HepG2 (cell line): ENCODE data around the gene HPS1. TPM values are rescaled to one million over a fixed set of nuclear protein-coding genes. Genes with fewer than 3 reads are reported as not detected.

Experiments
- FOXP1 ChIP-seq, 2 experiments: fragments of 450-650 bp in 1 of 2; IDR thresholded peaks; 2 replicates each; pipeline ENCODE4 v1.6.1; 2017 to 2018; ENCODE audit warnings: antibody characterized with exemption in 1 of 2
- SALL1 ChIP-seq: sonication (generic); formaldehyde crosslinking; IDR thresholded peaks from 2 replicates; pipeline ENCODE4 v1.8.0; 2022; ENCODE audit warnings: mild to moderate bottlenecking, missing genetic modification reagents
- ZNF235 ChIP-seq: sonication (generic); formaldehyde crosslinking; IDR thresholded peaks from 2 replicates; pipeline ENCODE4 v1.8.1; 2023; ENCODE audit warnings: mild to moderate bottlenecking, missing genetic modification reagents, borderline replicate concordance
- ZNF550 ChIP-seq: sonication (generic); formaldehyde crosslinking; IDR thresholded peaks from 2 replicates; pipeline ENCODE4 v1.4.0; 2020; ENCODE audit warnings: mild to moderate bottlenecking, missing genetic modification reagents, borderline replicate concordance
- ZNF883 ChIP-seq: sonication (generic); formaldehyde crosslinking; IDR thresholded peaks from 2 replicates; pipeline ENCODE4 v1.5.1; 2020; ENCODE audit warnings: mild to moderate bottlenecking, missing genetic modification reagents; ENCODE audit errors: not compliant biosample characterization
- polyA plus RNA-seq, 8 experiments: library from polyadenylated mRNA; depleted of rRNA in 3 of 8; stranded (reverse) in 7 of 8; unstranded in 1 of 8; fragments of >200 nt; fragmentation: Illumina TruSeq in 4 of 8; extraction: Trizol in 4 of 8; gene quantifications; 2 replicates each; pipeline versions ENCODE4 v1.2.1 to v1.2.3, GENCODE V29; 2011 to 2016; ENCODE audit warnings: low read depth in 4 of 8, missing spikeins in 1 of 8, mixed read lengths in 1 of 8; ENCODE audit not compliant: insufficient read depth in 1 of 8
- total RNA-seq, 5 experiments: library from RNA; depleted of rRNA; stranded (reverse); fragments of >200 nt; fragmentation: Illumina TruSeq; extraction: Trizol; gene quantifications; 2 replicates each; pipeline ENCODE4 v1.2.3, GENCODE V29; 2016; ENCODE audit warnings: low read depth in 1 of 5
- TF ChIP-seq, protein P1 (sequence below): sonication (generic); formaldehyde crosslinking; conservative IDR thresholded peaks from 2 replicates; pipeline ENCODE4 v1.8.0; 2022; ENCODE audit warnings: missing genetic modification reagents
- TF ChIP-seq, protein P2 (sequence below), 2 experiments: fragments of 450-650 bp in 1 of 2; sonication (generic) in 1 of 2; formaldehyde crosslinking in 1 of 2; IDR thresholded peaks; 2 replicates each; pipeline versions ENCODE4 v1.6.1 to v1.8.0; 2016 to 2022; ENCODE audit warnings: antibody characterized with exemption in 1 of 2, mild to moderate bottlenecking in 1 of 2, missing genetic modification reagents in 1 of 2

HPS1 gene
- total and polyA plus RNA-seq, 2 of the 13 experiments (the other 11 are each of a cell fraction or from before 2014, with no cell fraction given) = 24.6 to 25.8 TPM

DNA sequence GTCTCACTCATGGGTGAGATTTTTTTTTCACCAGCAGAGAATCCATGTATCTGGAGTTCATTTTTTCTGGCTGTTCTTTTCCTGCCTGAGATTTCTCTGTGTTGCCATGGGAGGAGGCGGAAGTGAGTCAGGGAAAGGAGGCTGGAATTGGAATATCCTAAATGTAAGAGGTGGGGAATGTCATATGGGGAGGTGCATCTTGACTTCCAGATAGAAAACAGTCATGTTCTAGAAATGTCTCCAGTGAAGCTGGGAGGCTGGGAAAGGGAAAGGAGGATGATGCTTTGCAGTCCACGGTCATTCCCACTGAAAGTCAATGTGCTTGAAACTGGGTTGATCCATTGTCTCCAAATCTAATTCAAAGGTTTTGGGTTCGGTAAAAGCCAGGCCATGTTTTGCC is 39.7 kb upstream of the HPS1 start (continued):
- TF ChIP-seq, protein P1, sequence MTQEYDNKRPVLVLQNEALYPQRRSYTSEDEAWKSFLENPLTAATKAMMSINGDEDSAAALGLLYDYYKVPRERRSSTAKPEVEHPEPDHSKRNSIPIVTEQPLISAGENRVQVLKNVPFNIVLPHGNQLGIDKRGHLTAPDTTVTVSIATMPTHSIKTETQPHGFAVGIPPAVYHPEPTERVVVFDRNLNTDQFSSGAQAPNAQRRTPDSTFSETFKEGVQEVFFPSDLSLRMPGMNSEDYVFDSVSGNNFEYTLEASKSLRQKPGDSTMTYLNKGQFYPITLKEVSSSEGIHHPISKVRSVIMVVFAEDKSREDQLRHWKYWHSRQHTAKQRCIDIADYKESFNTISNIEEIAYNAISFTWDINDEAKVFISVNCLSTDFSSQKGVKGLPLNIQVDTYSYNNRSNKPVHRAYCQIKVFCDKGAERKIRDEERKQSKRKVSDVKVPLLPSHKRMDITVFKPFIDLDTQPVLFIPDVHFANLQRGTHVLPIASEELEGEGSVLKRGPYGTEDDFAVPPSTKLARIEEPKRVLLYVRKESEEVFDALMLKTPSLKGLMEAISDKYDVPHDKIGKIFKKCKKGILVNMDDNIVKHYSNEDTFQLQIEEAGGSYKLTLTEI = no peak
- TF ChIP-seq, protein P2, sequence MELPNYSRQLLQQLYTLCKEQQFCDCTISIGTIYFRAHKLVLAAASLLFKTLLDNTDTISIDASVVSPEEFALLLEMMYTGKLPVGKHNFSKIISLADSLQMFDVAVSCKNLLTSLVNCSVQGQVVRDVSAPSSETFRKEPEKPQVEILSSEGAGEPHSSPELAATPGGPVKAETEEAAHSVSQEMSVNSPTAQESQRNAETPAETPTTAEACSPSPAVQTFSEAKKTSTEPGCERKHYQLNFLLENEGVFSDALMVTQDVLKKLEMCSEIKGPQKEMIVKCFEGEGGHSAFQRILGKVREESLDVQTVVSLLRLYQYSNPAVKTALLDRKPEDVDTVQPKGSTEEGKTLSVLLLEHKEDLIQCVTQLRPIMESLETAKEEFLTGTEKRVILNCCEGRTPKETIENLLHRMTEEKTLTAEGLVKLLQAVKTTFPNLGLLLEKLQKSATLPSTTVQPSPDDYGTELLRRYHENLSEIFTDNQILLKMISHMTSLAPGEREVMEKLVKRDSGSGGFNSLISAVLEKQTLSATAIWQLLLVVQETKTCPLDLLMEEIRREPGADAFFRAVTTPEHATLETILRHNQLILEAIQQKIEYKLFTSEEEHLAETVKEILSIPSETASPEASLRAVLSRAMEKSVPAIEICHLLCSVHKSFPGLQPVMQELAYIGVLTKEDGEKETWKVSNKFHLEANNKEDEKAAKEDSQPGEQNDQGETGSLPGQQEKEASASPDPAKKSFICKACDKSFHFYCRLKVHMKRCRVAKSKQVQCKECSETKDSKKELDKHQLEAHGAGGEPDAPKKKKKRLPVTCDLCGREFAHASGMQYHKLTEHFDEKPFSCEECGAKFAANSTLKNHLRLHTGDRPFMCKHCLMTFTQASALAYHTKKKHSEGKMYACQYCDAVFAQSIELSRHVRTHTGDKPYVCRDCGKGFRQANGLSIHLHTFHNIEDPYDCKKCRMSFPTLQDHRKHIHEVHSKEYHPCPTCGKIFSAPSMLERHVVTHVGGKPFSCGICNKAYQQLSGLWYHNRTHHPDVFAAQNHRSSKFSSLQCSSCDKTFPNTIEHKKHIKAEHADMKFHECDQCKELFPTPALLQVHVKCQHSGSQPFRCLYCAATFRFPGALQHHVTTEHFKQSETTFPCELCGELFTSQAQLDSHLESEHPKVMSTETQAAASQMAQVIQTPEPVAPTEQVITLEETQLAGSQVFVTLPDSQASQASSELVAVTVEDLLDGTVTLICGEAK (IDR thresholded peaks at IDR 0.05) = no peak
- TF ChIP-seq, protein P2 (CRISPR knock-in tag; IDR thresholded peaks at IDR 0.05) = no peak
- TF ChIP-seq ZNF883 (no peak), FOXP1 (IDR thresholded peaks at IDR 0.05) (no peak), FOXP1 (CRISPR knock-in tag; IDR thresholded peaks at IDR 0.05) (no peak), ZNF235 (CRISPR knock-in tag) (no peak), SALL1 (CRISPR knock-in tag) (no peak), ZNF550 (CRISPR knock-in tag) (no peak)
